ACC112 (cell line): ENCODE results near the gene IRGC.
"Not testable (repeated sequence)": the region's sequence is repeated elsewhere in the genome, so short reads cannot be mapped to it uniquely, and the experiment has no call there.

ENCODE experiments used
- H2AFZ ChIP-seq: fragments of 200-600 bp; sonication (generic); one replicate; pipeline ENCODE4 v1.6.0; 2017; ENCODE audit warnings: antibody characterized with exemption, low read length; ENCODE audit not compliant: unreplicated experiment
- H3K27ac ChIP-seq: fragments of 200-600 bp; sonication (generic); 2 replicates; pipeline ENCODE4 v1.5.1; 2014; ENCODE audit warnings: low read depth, mild to moderate bottlenecking, antibody characterized with exemption, low read length, moderate library complexity
- H3K27me3 ChIP-seq: fragments of 200-600 bp; sonication (generic); 2 replicates; pipeline ENCODE4 v1.6.1; 2014; ENCODE audit warnings: mild to moderate bottlenecking, antibody characterized with exemption, low read length, moderate library complexity, mixed read lengths; ENCODE audit not compliant: insufficient read depth
- H3K36me3 ChIP-seq: fragments of 200-600 bp; sonication (generic); 2 replicates; pipeline ENCODE4 v1.6.1; 2016; ENCODE audit warnings: mild to moderate bottlenecking, antibody characterized with exemption, low read length, moderate library complexity, mixed read lengths; ENCODE audit not compliant: insufficient read depth
- H3K4me1 ChIP-seq: fragments of 200-600 bp; sonication (generic); one replicate; pipeline ENCODE4 v1.6.1; 2016; ENCODE audit warnings: low read length, mixed read lengths; ENCODE audit not compliant: insufficient read depth, unreplicated experiment, control insufficient read depth
- H3K4me3 ChIP-seq: fragments of 200-600 bp; sonication (generic); 2 replicates; pipeline ENCODE4 v1.5.1; 2014; ENCODE audit warnings: mild to moderate bottlenecking, low read depth, low read length
- H3K79me2 ChIP-seq: fragments of 200-600 bp; sonication (generic); one replicate; pipeline ENCODE4 v1.6.0; 2016; ENCODE audit warnings: low read length; ENCODE audit not compliant: control insufficient read depth, unreplicated experiment, insufficient read depth

The IRGC gene

GRCh38 chr19:43675906-43676305, 40.0 kb upstream of the IRGC start:
- peaks cover 17% of the 10 kb centered on the region for H3K4me1 ChIP-seq
- H3K79me2 ChIP-seq = no peaks in the 10 kb centered on the region
- H3K4me3 ChIP-seq = no peak overlapping the region
- no peaks in the 10 kb centered on the region for H3K27me3 ChIP-seq
- no peaks in the 10 kb centered on the region for H3K36me3 ChIP-seq
- peak overlapping the region; percentile 64 for H2AFZ ChIP-seq
- H3K27ac ChIP-seq = peak overlapping the region; percentile 56; the same call in 1 of the 2 replicates

- no peaks in the 10 kb centered on the region for H3K27me3 ChIP-seq
- no peak overlapping the region for H3K4me3 ChIP-seq
- H2AFZ ChIP-seq = no peak overlapping the region
- peaks cover 17% of the 10 kb centered on the region for H3K4me1 ChIP-seq
- H3K27ac ChIP-seq = no peak overlapping the region
- H3K36me3 ChIP-seq = no peaks in the 10 kb centered on the region
- H3K79me2 ChIP-seq = no peaks in the 10 kb centered on the region
Measured at GRCh38 chr19:43678512-43679261, 37.2 kb upstream of the IRGC start.

GRCh38 chr19:43681821-43682220, 34.1 kb upstream of the IRGC start:
- Histone ChIP-seq H3K36me3 (no peaks in the 10 kb centered on the region), H3K27ac (no peak overlapping the region), H2AFZ (no peak overlapping the region), H3K4me1 (no peaks in the 10 kb centered on the region), H3K4me3 (no peak overlapping the region), H3K27me3 (no peaks in the 10 kb centered on the region), H3K79me2 (no peaks in the 10 kb centered on the region)

- H2AFZ ChIP-seq, H3K4me1 ChIP-seq, H3K27ac ChIP-seq, H3K36me3 ChIP-seq, H3K79me2 ChIP-seq, H3K4me3 ChIP-seq, H3K27me3 ChIP-seq: not testable (repeated sequence)
Measured at GRCh38 chr19:43682269-43682668, 33.6 kb upstream of the IRGC start.

GRCh38 chr19:43682824-43683661, 32.8 kb upstream of the IRGC start:
- Histone ChIP-seq H3K36me3 (no peaks in the 10 kb centered on the region), H3K27ac (no peak overlapping the region), H3K4me3 (no peak overlapping the region), H3K79me2 (no peaks in the 10 kb centered on the region), H2AFZ (no peak overlapping the region), H3K4me1 (peaks cover 3% of the 10 kb centered on the region), H3K27me3 (no peaks in the 10 kb centered on the region)

- Histone ChIP-seq H3K36me3 (no peaks in the 10 kb centered on the region), H3K79me2 (no peaks in the 10 kb centered on the region), H3K27me3 (no peaks in the 10 kb centered on the region), H3K4me3 (no peak overlapping the region), H3K4me1 (peaks cover 3% of the 10 kb centered on the region), H2AFZ (no peak overlapping the region), H3K27ac (no peak overlapping the region)
Measured at GRCh38 chr19:43683905-43684304, 32.0 kb upstream of the IRGC start.

GRCh38 chr19:43684326-43684725, 31.6 kb upstream of the IRGC start:
- H3K4me1 ChIP-seq = peaks cover 3% of the 10 kb centered on the region
- no peaks in the 10 kb centered on the region for H3K27me3 ChIP-seq
- no peaks in the 10 kb centered on the region for H3K79me2 ChIP-seq
- no peak overlapping the region for H2AFZ ChIP-seq
- no peaks in the 10 kb centered on the region for H3K36me3 ChIP-seq
- no peak overlapping the region for H3K27ac ChIP-seq
- H3K4me3 ChIP-seq = no peak overlapping the region

- no peaks in the 10 kb centered on the region for H3K36me3 ChIP-seq
- no peak overlapping the region for H3K4me3 ChIP-seq
- H3K27me3 ChIP-seq = no peaks in the 10 kb centered on the region
- H3K27ac ChIP-seq = no peak overlapping the region
- no peaks in the 10 kb centered on the region for H3K79me2 ChIP-seq
- H2AFZ ChIP-seq = no peak overlapping the region
- peaks cover 3% of the 10 kb centered on the region for H3K4me1 ChIP-seq
Measured at GRCh38 chr19:43687660-43687997, 28.2 kb upstream of the IRGC start.

- H2AFZ ChIP-seq = no peak overlapping the region
- H3K4me1 ChIP-seq = peaks cover 3% of the 10 kb centered on the region
- H3K27ac ChIP-seq = no peak overlapping the region
- H3K4me3 ChIP-seq = no peak overlapping the region
- no peaks in the 10 kb centered on the region for H3K36me3 ChIP-seq
- H3K79me2 ChIP-seq = no peaks in the 10 kb centered on the region
- no peaks in the 10 kb centered on the region for H3K27me3 ChIP-seq
Measured at GRCh38 chr19:43688059-43688701, 27.7 kb upstream of the IRGC start.

GRCh38 chr19:43690444-43690843, 25.4 kb upstream of the IRGC start:
- H3K4me3 ChIP-seq = no peak overlapping the region
- H3K27me3 ChIP-seq = no peaks in the 10 kb centered on the region
- no peak overlapping the region for H3K27ac ChIP-seq
- no peaks in the 10 kb centered on the region for H3K36me3 ChIP-seq
- H3K79me2 ChIP-seq = no peaks in the 10 kb centered on the region
- no peak overlapping the region for H2AFZ ChIP-seq
- peaks cover 3% of the 10 kb centered on the region for H3K4me1 ChIP-seq
